ENCODE data around the gene SHLD2. TPM values are rescaled to one million over a fixed set of nuclear protein-coding genes. Genes with fewer than 3 reads are reported as not detected.
"Not testable (repeated sequence)": the region's sequence is repeated elsewhere in the genome, so short reads cannot be mapped to it uniquely, and the experiment has no call there.

The SHLD2 gene
- polyA plus RNA-seq, 1 experiment: 7.7 TPM

DNA sequence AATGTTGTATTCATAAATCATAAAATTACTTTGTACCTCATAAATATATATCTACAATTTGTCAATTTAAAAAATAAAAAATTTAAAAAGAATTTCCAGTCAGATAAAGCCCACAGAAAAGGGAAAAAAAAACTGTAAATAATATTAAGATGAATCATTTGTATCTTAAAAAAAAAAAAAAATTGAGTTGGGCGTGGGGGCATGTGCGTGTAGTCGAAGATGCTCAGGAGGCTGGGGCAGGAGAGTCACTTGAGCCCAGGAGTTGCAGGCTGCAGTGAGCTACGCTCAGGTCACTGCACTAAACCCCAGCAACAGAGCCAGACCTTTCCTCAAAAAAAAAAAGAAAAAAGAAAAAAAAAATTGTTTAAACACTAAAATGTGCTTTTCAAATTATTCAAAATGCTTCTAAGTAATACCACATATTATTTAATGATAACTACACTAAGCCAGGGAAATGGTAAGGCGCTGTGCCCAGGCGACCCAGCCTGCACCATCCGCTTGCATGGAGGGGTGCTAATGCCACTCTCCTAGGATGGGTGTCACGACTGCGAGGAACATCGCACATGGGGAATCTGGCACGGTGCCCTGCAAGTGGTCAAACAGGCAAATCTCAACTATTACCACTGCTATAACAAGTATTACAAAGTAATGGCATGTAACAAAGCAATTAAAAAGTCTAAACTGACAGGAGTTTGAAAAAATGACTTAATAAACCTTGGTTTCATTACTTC, 15.7 kb upstream of the SHLD2 start:
- no peaks in the 10 kb centered on the region for H3K36me3 ChIP-seq (ENCODE audit: control insufficient read depth, insufficient read depth, low read length)
- DNase-seq (ENCODE audit: low read depth): no peak
- no peaks in the 10 kb centered on the region for H3K27me3 ChIP-seq (ENCODE audit: control insufficient read depth, insufficient read depth, low read length)
- ChIA-PET CTCF (no interaction called here), POLR2A (no interaction called here)
- no peak overlapping the region for H3K4me3 ChIP-seq (ENCODE audit: low read depth, low read length)
- TF ChIP-seq, protein P1, sequence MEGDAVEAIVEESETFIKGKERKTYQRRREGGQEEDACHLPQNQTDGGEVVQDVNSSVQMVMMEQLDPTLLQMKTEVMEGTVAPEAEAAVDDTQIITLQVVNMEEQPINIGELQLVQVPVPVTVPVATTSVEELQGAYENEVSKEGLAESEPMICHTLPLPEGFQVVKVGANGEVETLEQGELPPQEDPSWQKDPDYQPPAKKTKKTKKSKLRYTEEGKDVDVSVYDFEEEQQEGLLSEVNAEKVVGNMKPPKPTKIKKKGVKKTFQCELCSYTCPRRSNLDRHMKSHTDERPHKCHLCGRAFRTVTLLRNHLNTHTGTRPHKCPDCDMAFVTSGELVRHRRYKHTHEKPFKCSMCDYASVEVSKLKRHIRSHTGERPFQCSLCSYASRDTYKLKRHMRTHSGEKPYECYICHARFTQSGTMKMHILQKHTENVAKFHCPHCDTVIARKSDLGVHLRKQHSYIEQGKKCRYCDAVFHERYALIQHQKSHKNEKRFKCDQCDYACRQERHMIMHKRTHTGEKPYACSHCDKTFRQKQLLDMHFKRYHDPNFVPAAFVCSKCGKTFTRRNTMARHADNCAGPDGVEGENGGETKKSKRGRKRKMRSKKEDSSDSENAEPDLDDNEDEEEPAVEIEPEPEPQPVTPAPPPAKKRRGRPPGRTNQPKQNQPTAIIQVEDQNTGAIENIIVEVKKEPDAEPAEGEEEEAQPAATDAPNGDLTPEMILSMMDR (IDR thresholded peaks at IDR 0.05; ENCODE audit: insufficient read depth, low read depth, low read length): no peak

GRCh38 chr10:87080621-87081020, 14.4 kb upstream of the SHLD2 start:
- CTCF ChIA-PET; H3K27me3 ChIP-seq (ENCODE audit: control insufficient read depth, insufficient read depth, low read length); POLR2A ChIA-PET; H3K36me3 ChIP-seq (ENCODE audit: control insufficient read depth, insufficient read depth, low read length); DNase-seq (ENCODE audit: low read depth); H3K4me3 ChIP-seq (ENCODE audit: low read depth, low read length): not testable (repeated sequence)

- CTCF ChIA-PET; H3K27me3 ChIP-seq (ENCODE audit: control insufficient read depth, insufficient read depth, low read length); DNase-seq (ENCODE audit: low read depth); POLR2A ChIA-PET; H3K36me3 ChIP-seq (ENCODE audit: control insufficient read depth, insufficient read depth, low read length); H3K4me3 ChIP-seq (ENCODE audit: low read depth, low read length): not testable (repeated sequence)
These were observed 13.4 kb upstream of the SHLD2 start for GRCh38 chr10:87081574-87081973.

DNA sequence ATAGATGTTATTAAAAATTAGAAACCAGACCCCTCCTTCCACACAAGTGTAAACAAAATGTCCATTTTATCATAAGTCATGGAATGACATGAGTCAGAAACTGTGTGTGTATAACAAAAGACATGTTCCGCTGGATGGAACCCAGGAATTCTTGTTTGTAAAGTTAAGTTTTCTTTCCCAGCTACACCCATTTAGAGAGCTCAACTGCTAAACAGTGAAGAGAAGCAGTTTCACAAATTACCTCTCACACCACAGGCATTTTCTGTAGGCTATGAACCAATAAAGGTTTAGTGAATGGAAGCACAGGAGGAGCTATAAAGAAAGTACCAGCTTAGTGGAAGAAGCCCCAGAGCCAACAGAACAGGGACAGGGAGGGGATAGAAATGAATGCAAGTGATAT, 12.8 kb upstream of the SHLD2 start:
- H3K4me3 ChIP-seq (ENCODE audit: low read depth, low read length); CTCF ChIA-PET; H3K27me3 ChIP-seq (ENCODE audit: control insufficient read depth, insufficient read depth, low read length); H3K36me3 ChIP-seq (ENCODE audit: control insufficient read depth, insufficient read depth, low read length); POLR2A ChIA-PET; DNase-seq (ENCODE audit: low read depth): not testable (repeated sequence)

DNA sequence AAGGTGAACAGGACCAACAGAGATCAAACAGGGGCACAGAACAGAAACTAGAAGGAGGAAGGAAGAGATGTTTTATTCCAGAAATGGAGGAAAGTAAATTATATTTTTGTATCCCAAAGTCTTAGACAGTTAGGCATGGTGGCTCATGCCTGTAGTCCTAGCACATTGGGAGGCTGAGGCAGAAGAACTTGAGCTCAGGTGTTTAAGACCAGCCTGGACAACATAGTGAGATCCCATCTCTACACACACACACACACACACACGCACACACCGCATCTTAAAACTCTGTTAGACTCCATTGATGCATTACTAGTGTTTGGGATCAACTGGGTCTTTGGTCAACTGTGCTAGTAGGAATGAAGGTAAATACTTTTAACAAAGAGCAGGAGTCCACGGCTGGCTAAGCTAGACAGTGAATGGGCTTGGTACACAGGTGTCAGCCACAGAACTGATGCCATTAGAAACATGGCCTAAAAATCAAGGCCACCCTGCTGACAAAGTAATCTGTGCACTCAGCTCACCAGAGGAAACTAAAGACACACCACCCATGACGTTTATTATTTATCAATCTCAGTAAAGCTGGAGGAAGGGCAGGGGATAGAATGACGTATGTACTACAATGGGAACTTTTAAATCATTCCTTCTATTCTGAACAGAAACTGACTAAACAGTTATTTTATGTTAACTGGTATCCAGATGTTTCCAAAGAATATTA, 11.3 kb upstream of the SHLD2 start:
- DNase-seq (ENCODE audit: low read depth); POLR2A ChIA-PET; H3K27me3 ChIP-seq (ENCODE audit: control insufficient read depth, insufficient read depth, low read length); H3K4me3 ChIP-seq (ENCODE audit: low read depth, low read length); H3K36me3 ChIP-seq (ENCODE audit: control insufficient read depth, insufficient read depth, low read length): not testable (repeated sequence)
- CTCF ChIA-PET: interaction anchor here (1.0 kb wide), 1 partner anchor 9 kb away, joined by 4 read pairs; no protein-coding TSS in a partner anchor

DNA sequence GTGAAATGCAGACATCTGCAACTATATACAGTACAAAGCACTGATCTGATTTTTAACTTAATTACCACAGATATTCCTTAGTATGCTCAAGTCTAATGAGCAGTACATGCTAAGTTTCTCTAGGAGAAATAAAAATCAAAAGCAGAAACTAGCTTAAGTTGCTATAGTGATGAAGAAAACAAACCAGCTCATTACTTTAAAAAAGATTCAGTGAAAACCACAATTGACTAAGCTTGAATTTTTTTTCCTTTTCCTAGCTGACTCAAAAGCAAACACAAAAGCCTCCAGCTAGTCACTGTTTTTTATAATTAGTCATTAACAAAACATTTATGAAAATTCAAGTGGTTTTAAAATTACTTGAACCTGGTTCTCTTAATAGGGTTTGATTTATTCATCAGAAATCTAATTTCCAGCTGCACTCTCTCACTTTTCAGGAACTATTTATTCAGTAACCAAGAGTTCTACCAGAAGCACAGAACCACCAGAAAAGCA, 10.7 kb upstream of the SHLD2 start:
- H3K27me3 ChIP-seq (ENCODE audit: control insufficient read depth, insufficient read depth, low read length); POLR2A ChIA-PET; H3K36me3 ChIP-seq (ENCODE audit: control insufficient read depth, insufficient read depth, low read length); H3K4me3 ChIP-seq (ENCODE audit: low read depth, low read length): not testable (repeated sequence)
- peak; percentile 87 for DNase-seq (ENCODE audit: low read depth)
- CTCF ChIA-PET: interaction anchor here (1.0 to 1.2 kb wide), 2 partner anchors 8 to 10 kb away, joined by 4 to 5 read pairs; no protein-coding TSS in a partner anchor

GRCh38 chr10:87085537-87085936, 9.5 kb upstream of the SHLD2 start:
- no peak overlapping the region for H3K4me3 ChIP-seq (ENCODE audit: low read depth, low read length)
- ChIA-PET POLR2A (no interaction called here), CTCF (interaction anchor here (1.2 kb wide), 1 partner anchor 9 kb away, joined by 5 read pairs; no protein-coding TSS in a partner anchor)
- no peaks in the 10 kb centered on the region for H3K27me3 ChIP-seq (ENCODE audit: control insufficient read depth, insufficient read depth, low read length)
- no peak for DNase-seq (ENCODE audit: low read depth)
- H3K36me3 ChIP-seq (ENCODE audit: control insufficient read depth, insufficient read depth, low read length): no peaks in the 10 kb centered on the region
- TF ChIP-seq, protein P1 (IDR thresholded peaks at IDR 0.05; ENCODE audit: insufficient read depth, low read depth, low read length): no peak

Data from BJ (cell line).